ENCODE data around the gene HYAL3. TPM values are rescaled to one million over a fixed set of nuclear protein-coding genes. Genes with fewer than 3 reads are reported as not detected.

The HYAL3 gene
- total and polyA plus RNA-seq, 2 of the 8 experiments (the other 6 are each of a cell fraction or from before 2014, with no cell fraction given) = 3.2 to 12.2 TPM

DNA sequence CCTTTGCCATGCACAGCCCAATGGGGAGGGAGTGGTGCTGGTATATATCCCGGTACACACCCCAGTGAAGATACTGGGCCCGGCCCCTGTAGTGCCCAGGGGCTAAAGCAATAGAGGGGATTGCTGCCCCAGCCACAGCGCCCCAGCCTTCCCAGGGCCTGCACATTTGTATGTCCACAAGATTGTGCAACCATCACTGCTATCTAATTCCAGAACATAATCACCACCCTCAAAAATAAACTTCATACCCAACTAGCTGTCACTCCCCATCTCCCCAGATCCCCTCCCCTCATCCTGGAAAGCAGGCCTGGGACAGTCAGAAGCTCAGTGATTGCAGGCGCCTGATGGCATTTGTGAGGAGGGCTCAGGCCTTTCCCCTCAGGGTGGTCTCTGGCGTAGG is 49.7 kb downstream of the HYAL3 start:
- ChIA-PET POLR2A (ENCODE audit: partially characterized antibody) (interaction anchor here (0.6 to 4.1 kb wide), 4 partner anchors 8 to 71 kb away, joined by 3 to 22 read pairs (median 7); no protein-coding TSS in a partner anchor), CTCF (ENCODE audit: partially characterized antibody) (interaction anchor here (1.2 to 53.5 kb wide), 8 partner anchors 8 to 127 kb away, joined by 4 to 2149 read pairs (median 30); partner anchors contain the start of genes GNAI2, GNAT1, SEMA3B and SLC38A3)
- no peak overlapping the region for H3K23ac ChIP-seq (ENCODE audit: insufficient read length)
- peaks cover 15 to 47% of the 10 kb centered on the region in 2 experiments for H4K20me1 ChIP-seq (replicated peaks in 1 of 2; ENCODE audit: control insufficient read depth in 1 of 2, insufficient read depth in 2 of 2, low read length in 2 of 2)
- peaks cover 0 to 65% of the 10 kb centered on the region in 2 experiments; a peak in 3 of 4 replicates for H3K79me2 ChIP-seq (ENCODE audit: control insufficient read depth in 1 of 2, insufficient read depth in 2 of 2, low read length in 2 of 2)
- H3K18ac ChIP-seq (ENCODE audit: extremely low read depth, low read length) = no peak overlapping the region
- DNase-seq (ENCODE audit: low read depth in 1 of 2, low spot score in 2 of 2) = no peak
- H3K9ac ChIP-seq (replicated peaks in 1 of 4; ENCODE audit: extremely low read depth in 1 of 4, low read depth in 3 of 4, low read length in 3 of 4) = no peak overlapping the region
- no peak for FAIRE-seq
- H2BK5ac ChIP-seq (ENCODE audit: low read depth, low read length) = no peak overlapping the region
- 92% methylated on average over 5 of the region's 5 CpGs; no CpG with 5 or more reads in 1 of the 2 experiments for WGBS, 2 experiments (ENCODE audit: extremely low coverage in 1 of 2, insufficient coverage in 1 of 2, insufficient read length in 1 of 2, insufficient replicate concordance in 2 of 2, low coverage in 1 of 2, low lambda C conversion rate in 2 of 2, missing lambda C conversion rate in 1 of 2)
- TF ChIP-seq EP300 (IDR thresholded peaks at IDR 0.05; ENCODE audit: borderline replicate concordance in 1 of 2, low read depth in 2 of 2, low read length in 2 of 2) = no peak
- no peak for TF ChIP-seq TAF1 (IDR thresholded peaks at IDR 0.05; ENCODE audit: low read depth, low read length)
- no peak for TF ChIP-seq CBX8 (IDR thresholded peaks at IDR 0.05; ENCODE audit: borderline replicate concordance, low read depth, low read length)
- no peak for TF ChIP-seq USF2 (IDR thresholded peaks at IDR 0.05; ENCODE audit: low read length)
- no peak for TF ChIP-seq TBP (IDR thresholded peaks at IDR 0.05; ENCODE audit: low read depth, low read length)
- no peak for TF ChIP-seq TAF7 (optimal IDR thresholded peaks at IDR 0.05; ENCODE audit: borderline replicate concordance, low read depth, low read length)
- TF ChIP-seq, protein P1, sequence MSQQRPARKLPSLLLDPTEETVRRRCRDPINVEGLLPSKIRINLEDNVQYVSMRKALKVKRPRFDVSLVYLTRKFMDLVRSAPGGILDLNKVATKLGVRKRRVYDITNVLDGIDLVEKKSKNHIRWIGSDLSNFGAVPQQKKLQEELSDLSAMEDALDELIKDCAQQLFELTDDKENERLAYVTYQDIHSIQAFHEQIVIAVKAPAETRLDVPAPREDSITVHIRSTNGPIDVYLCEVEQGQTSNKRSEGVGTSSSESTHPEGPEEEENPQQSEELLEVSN (IDR thresholded peaks at IDR 0.05) = no peak
- TF ChIP-seq POLR2A (IDR thresholded peaks at IDR 0.05; ENCODE audit: control extremely low read depth in 1 of 2, low read depth in 2 of 2, low read length in 2 of 2) = no peak
- no peak for TF ChIP-seq CEBPB (IDR thresholded peaks at IDR 0.05; ENCODE audit: low read depth, low read length)
- no peak for TF ChIP-seq RNF2 (IDR thresholded peaks at IDR 0.05; ENCODE audit: borderline replicate concordance, low read depth, low read length, missing control alignments, poor library complexity, severe bottlenecking)
- TF ChIP-seq CHD2 (IDR thresholded peaks at IDR 0.05; ENCODE audit: low read length) = no peak
- H3K27me3 ChIP-seq (replicated peaks in 1 of 4; ENCODE audit: control insufficient read depth in 3 of 4, extremely low read depth in 1 of 4, insufficient read depth in 3 of 4, low read length in 3 of 4) = no peaks in the 10 kb centered on the region
- no peak overlapping the region for H3K4me2 ChIP-seq (ENCODE audit: insufficient read depth in 1 of 2, low read depth in 2 of 2, low read length in 2 of 2)
- peaks cover 35% of the 10 kb centered on the region for H3K79me1 ChIP-seq (ENCODE audit: low read depth, low read length)
- H2BK20ac ChIP-seq (ENCODE audit: low read length) = no peak overlapping the region
- H3K23me2 ChIP-seq (ENCODE audit: low read depth, low read length) = no peaks in the 10 kb centered on the region
- H3K9me3 ChIP-seq (ENCODE audit: insufficient read depth in 2 of 2, low read depth in 1 of 2, low read length in 1 of 2) = no peaks in the 10 kb centered on the region
- H2AK5ac ChIP-seq (ENCODE audit: low read depth, low read length) = no peak overlapping the region
- H2AFZ ChIP-seq (ENCODE audit: low read length) = no peak overlapping the region
- no peak overlapping the region for H3K27ac ChIP-seq (ENCODE audit: low read depth, low read length)
- no peak overlapping the region for H3K14ac ChIP-seq (ENCODE audit: insufficient read length)
- H3K4me3 ChIP-seq (ENCODE audit: extremely low read depth in 1 of 4, insufficient read depth in 2 of 4, low read depth in 3 of 4, low read length in 4 of 4) = no peak overlapping the region
- no peak overlapping the region for H4K5ac ChIP-seq (ENCODE audit: insufficient read length, low read depth, low read length)
- peaks cover 2 to 13% (median 7%) of the 10 kb centered on the region in 4 experiments; a peak in 5 of 8 replicates for H3K36me3 ChIP-seq (ENCODE audit: control insufficient read depth in 2 of 4, insufficient read depth in 4 of 4, low read length in 3 of 4)
- no peak overlapping the region for H2BK120ac ChIP-seq (replicated peaks; ENCODE audit: low read depth, low read length)
- H2BK12ac ChIP-seq (ENCODE audit: low read depth, low read length) = no peak overlapping the region
- H3K56ac ChIP-seq (replicated peaks; ENCODE audit: insufficient read length, low read depth, low read length) = no peak overlapping the region
- H2BK15ac ChIP-seq (ENCODE audit: low read length) = no peak overlapping the region
- H3K4ac ChIP-seq (replicated peaks; ENCODE audit: insufficient read length, low read depth, low read length) = no peak overlapping the region
- no peak overlapping the region for H4K91ac ChIP-seq (replicated peaks; ENCODE audit: insufficient read length, low read length)
- peak overlapping the region; percentile 68; the same call in 1 of the 2 replicates for H4K8ac ChIP-seq (ENCODE audit: extremely low read depth, insufficient read depth, low read length)
- peaks cover 5 to 19% (median 16%) of the 10 kb centered on the region in 4 experiments for H3K4me1 ChIP-seq (replicated peaks in 1 of 4; ENCODE audit: control insufficient read depth in 3 of 4, insufficient read depth in 4 of 4, low read length in 3 of 4)

Measured in H1 (cell line).